ENCODE measurements around the gene MTHFR.

The MTHFR gene

GRCh38 chr1:11837767-11838348 lies 32.1 kb upstream of the MTHFR start:
- H3K4me1 Mint-ChIP-seq, result peaks cover 11% of the 10 kb centered on the region
- H3K9me3 Mint-ChIP-seq, result no peaks in the 10 kb centered on the region
- H3K4me3 Mint-ChIP-seq, result no peak overlapping the region
- no peak overlapping the region for H3K27ac Mint-ChIP-seq
- H3K36me3 Mint-ChIP-seq, result peaks cover 70% of the 10 kb centered on the region
- ATAC-seq, result no peak
- no peak for DNase-seq (ENCODE audit: low spot score in 2 of 2)

GRCh38 chr1:11836955-11837766 lies 31.4 kb upstream of the MTHFR start:
- Mint-ChIP-seq H3K27ac (no peak overlapping the region), H3K9me3 (no peaks in the 10 kb centered on the region), H3K4me1 (peaks cover 11% of the 10 kb centered on the region), H3K36me3 (peaks cover 64% of the 10 kb centered on the region), H3K4me3 (no peak overlapping the region)
- no peak for ATAC-seq
- DNase-seq (ENCODE audit: low spot score in 2 of 2), result no peak

- Mint-ChIP-seq H3K36me3 (peaks cover 59% of the 10 kb centered on the region), H3K9me3 (no peaks in the 10 kb centered on the region), H3K27ac (no peak overlapping the region), H3K4me1 (peaks cover 11% of the 10 kb centered on the region), H3K4me3 (no peak overlapping the region)
- DNase-seq (ENCODE audit: low spot score in 2 of 2), result no peak
- ATAC-seq, result no peak
Measured at GRCh38 chr1:11835441-11836225, 29.9 kb upstream of the MTHFR start.

- DNase-seq (ENCODE audit: low spot score in 2 of 2) (no peak), ATAC-seq (no peak)
- H3K36me3 Mint-ChIP-seq, result peaks cover 53% of the 10 kb centered on the region
- H3K4me3 Mint-ChIP-seq, result no peak overlapping the region
- no peak overlapping the region for H3K27ac Mint-ChIP-seq
- peaks cover 11% of the 10 kb centered on the region for H3K4me1 Mint-ChIP-seq
- no peaks in the 10 kb centered on the region for H3K9me3 Mint-ChIP-seq
Measured at GRCh38 chr1:11833900-11834299, 28.1 kb upstream of the MTHFR start.

GRCh38 chr1:11833497-11833896 lies 27.7 kb upstream of the MTHFR start:
- no peak for ATAC-seq
- H3K4me1 Mint-ChIP-seq, result peaks cover 7% of the 10 kb centered on the region
- DNase-seq (ENCODE audit: low spot score in 2 of 2), result no peak
- H3K4me3 Mint-ChIP-seq, result no peak overlapping the region
- peaks cover 53% of the 10 kb centered on the region for H3K36me3 Mint-ChIP-seq
- H3K9me3 Mint-ChIP-seq, result no peaks in the 10 kb centered on the region
- no peak overlapping the region for H3K27ac Mint-ChIP-seq

- ATAC-seq (no peak), DNase-seq (ENCODE audit: low spot score in 2 of 2) (no peak)
- peak overlapping the region; percentile 32 for H3K27ac Mint-ChIP-seq
- no peak overlapping the region for H3K4me3 Mint-ChIP-seq
- peaks cover 5% of the 10 kb centered on the region for H3K4me1 Mint-ChIP-seq
- H3K9me3 Mint-ChIP-seq, result no peaks in the 10 kb centered on the region
- peaks cover 58% of the 10 kb centered on the region for H3K36me3 Mint-ChIP-seq
Measured at GRCh38 chr1:11831945-11832725, 26.4 kb upstream of the MTHFR start.

GRCh38 chr1:11828511-11828910 lies 22.7 kb upstream of the MTHFR start:
- no peak overlapping the region for H3K4me3 Mint-ChIP-seq
- ATAC-seq, result no peak

GRCh38 chr1:11826946-11827345 lies 21.2 kb upstream of the MTHFR start:
- ATAC-seq (no peak), DNase-seq (ENCODE audit: low spot score in 2 of 2) (no peak)
- H3K27ac Mint-ChIP-seq, result no peak overlapping the region
- no peaks in the 10 kb centered on the region for H3K9me3 Mint-ChIP-seq
- no peaks in the 10 kb centered on the region for H3K4me1 Mint-ChIP-seq
- no peak overlapping the region for H3K4me3 Mint-ChIP-seq
- peaks cover 81% of the 10 kb centered on the region for H3K36me3 Mint-ChIP-seq

More at GRCh38 chr1:11828511-11828910, 22.7 kb upstream of the MTHFR start:
- Mint-ChIP-seq H3K36me3 (peaks cover 65% of the 10 kb centered on the region), H3K27ac (peak overlapping the region; percentile 67), H3K4me1 (no peaks in the 10 kb centered on the region), H3K9me3 (no peaks in the 10 kb centered on the region)
- no peak for DNase-seq (ENCODE audit: low spot score in 2 of 2)

- H3K36me3 Mint-ChIP-seq, result peaks cover 86% of the 10 kb centered on the region
- H3K27ac Mint-ChIP-seq, result no peak overlapping the region
- no peaks in the 10 kb centered on the region for H3K4me1 Mint-ChIP-seq
- DNase-seq (ENCODE audit: low spot score in 2 of 2), result no peak
- no peak for ATAC-seq
- no peak overlapping the region for H3K4me3 Mint-ChIP-seq
- no peaks in the 10 kb centered on the region for H3K9me3 Mint-ChIP-seq
Measured at GRCh38 chr1:11825131-11825530, 19.4 kb upstream of the MTHFR start.

GRCh38 chr1:11823366-11824137 lies 17.8 kb upstream of the MTHFR start:
- Mint-ChIP-seq H3K27ac (no peak overlapping the region), H3K4me1 (no peaks in the 10 kb centered on the region), H3K4me3 (no peak overlapping the region), H3K36me3 (peaks cover 90% of the 10 kb centered on the region), H3K9me3 (no peaks in the 10 kb centered on the region)
- DNase-seq (ENCODE audit: low spot score in 2 of 2) (no peak), ATAC-seq (no peak)

GRCh38 chr1:11822091-11822490 lies 16.3 kb upstream of the MTHFR start:
- ATAC-seq, result no peak
- Mint-ChIP-seq H3K9me3 (no peaks in the 10 kb centered on the region), H3K36me3 (peaks cover 90% of the 10 kb centered on the region), H3K4me1 (no peaks in the 10 kb centered on the region), H3K27ac (no peak overlapping the region), H3K4me3 (no peak overlapping the region)
- no peak for DNase-seq (ENCODE audit: low spot score in 2 of 2)

- Mint-ChIP-seq H3K36me3 (peaks cover 95% of the 10 kb centered on the region), H3K9me3 (no peaks in the 10 kb centered on the region), H3K27ac (no peak overlapping the region), H3K4me3 (no peak overlapping the region), H3K4me1 (no peaks in the 10 kb centered on the region)
- DNase-seq (ENCODE audit: low spot score in 2 of 2) (no peak), ATAC-seq (no peak)
Measured at GRCh38 chr1:11817192-11817591, 11.4 kb upstream of the MTHFR start.

- no peak overlapping the region for H3K27ac Mint-ChIP-seq
- no peak overlapping the region for H3K4me3 Mint-ChIP-seq
- H3K36me3 Mint-ChIP-seq, result peaks cover 89% of the 10 kb centered on the region
- DNase-seq (ENCODE audit: low spot score in 2 of 2) (no peak), ATAC-seq (no peak)
- H3K4me1 Mint-ChIP-seq, result peaks cover 11% of the 10 kb centered on the region
- H3K9me3 Mint-ChIP-seq, result no peaks in the 10 kb centered on the region
Measured at GRCh38 chr1:11813021-11813420, 7.3 kb upstream of the MTHFR start.

GRCh38 chr1:11807133-11807532 lies 1.4 kb upstream of the MTHFR start:
- H3K4me3 Mint-ChIP-seq, result peak overlapping the region; percentile 94
- H3K36me3 Mint-ChIP-seq, result peaks cover 54% of the 10 kb centered on the region
- DNase-seq (ENCODE audit: low spot score in 2 of 2) (no peak), ATAC-seq (no peak)
- H3K27ac Mint-ChIP-seq, result peak overlapping the region; percentile 98
- peaks cover 65% of the 10 kb centered on the region for H3K4me1 Mint-ChIP-seq
- no peaks in the 10 kb centered on the region for H3K9me3 Mint-ChIP-seq

All from stimulated activated effector memory CD8-positive, alpha-beta T cell treated with anti-CD3 and anti-CD28 coated beads, Interleukin-12 subunit alpha, Interleukin-12 subunit beta, amount 100 ng/mL, for 72 hours (primary cell).